Neural crest cell (in vitro differentiated cells): ENCODE data around the gene KHDC3L. TPM values are rescaled to one million over a fixed set of nuclear protein-coding genes. Genes with fewer than 3 reads are reported as not detected.

Experiments
- DNase-seq: peaks from one replicate; pipeline ENCODE4 v3.0.0; 2021; ENCODE audit warnings: low read depth, mixed read lengths, low spot score
- H3K27ac Mint-ChIP-seq: one replicate; pipeline ENCODE4 v1.8.0; 2021; ENCODE audit warnings: mild to moderate bottlenecking, mixed read lengths; ENCODE audit not compliant: unreplicated experiment
- H3K27me3 Mint-ChIP-seq: 2 replicates; pipeline ENCODE4 v1.8.0; 2021; ENCODE audit warnings: low read depth, mild to moderate bottlenecking, mixed read lengths
- H3K36me3 Mint-ChIP-seq: 2 replicates; pipeline ENCODE4 v1.8.0; 2021; ENCODE audit warnings: low read depth, mild to moderate bottlenecking, mixed read lengths
- H3K4me1 Mint-ChIP-seq: 2 replicates; pipeline ENCODE4 v1.8.0; 2021; ENCODE audit warnings: mixed read lengths
- H3K4me3 Mint-ChIP-seq: one replicate; pipeline ENCODE4 v1.8.0; 2021; ENCODE audit warnings: mild to moderate bottlenecking, mixed read lengths
- H3K9me3 Mint-ChIP-seq: 2 replicates; pipeline ENCODE4 v1.8.0; 2021; ENCODE audit warnings: mixed read lengths
- CTCF ChIP-seq: fragments of 200-600 bp; sonication (generic); conservative IDR thresholded peaks from 2 replicates; pipeline ENCODE4 v1.5.0; 2021; ENCODE audit warnings: antibody characterized with exemption, mild to moderate bottlenecking
- long read RNA-seq: library from polyadenylated mRNA; unstranded; transcript quantifications from one replicate; pipeline ENCODE4 v2.0.0, GENCODE V29; 2020
- total RNA-seq: library from RNA; stranded (reverse); gene quantifications from 2 replicates; pipeline ENCODE4 v1.2.1, GENCODE V29; 2021

Gene KHDC3L, protein sequence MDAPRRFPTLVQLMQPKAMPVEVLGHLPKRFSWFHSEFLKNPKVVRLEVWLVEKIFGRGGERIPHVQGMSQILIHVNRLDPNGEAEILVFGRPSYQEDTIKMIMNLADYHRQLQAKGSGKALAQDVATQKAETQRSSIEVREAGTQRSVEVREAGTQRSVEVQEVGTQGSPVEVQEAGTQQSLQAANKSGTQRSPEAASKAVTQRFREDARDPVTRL
- not detected in 2 replicates for total RNA-seq
- long read RNA-seq: 0 reads

GRCh38 chr6:73362358-73362757 lies at the start of gene KHDC3L:
KHDC3L (plus strand) TSS chr6:73362658; CDS start chr6:73362730, 72 bp downstream.
- peak within 1 kb of the TSS; percentile 3 for H3K27ac Mint-ChIP-seq
- no peak for TF ChIP-seq CTCF
- no peaks in the 10 kb centered on the region for H3K36me3 Mint-ChIP-seq
- H3K9me3 Mint-ChIP-seq: no peaks in the 10 kb centered on the region
- DNase-seq: no peak
- no peaks in the 10 kb centered on the region for H3K27me3 Mint-ChIP-seq
- H3K4me3 Mint-ChIP-seq: no peak within 1 kb of the TSS
- no peaks in the 10 kb centered on the region for H3K4me1 Mint-ChIP-seq

GRCh38 chr6:73314577-73315492 lies 47.6 kb upstream of the KHDC3L start:
- Mint-ChIP-seq H3K4me3 (no peak overlapping the region), H3K9me3 (peaks cover 17% of the 10 kb centered on the region), H3K27me3 (no peaks in the 10 kb centered on the region), H3K27ac (no peak overlapping the region), H3K4me1 (peaks cover 14% of the 10 kb centered on the region), H3K36me3 (peaks cover 26% of the 10 kb centered on the region)
- no peak for DNase-seq
- TF ChIP-seq CTCF: no peak

DNA sequence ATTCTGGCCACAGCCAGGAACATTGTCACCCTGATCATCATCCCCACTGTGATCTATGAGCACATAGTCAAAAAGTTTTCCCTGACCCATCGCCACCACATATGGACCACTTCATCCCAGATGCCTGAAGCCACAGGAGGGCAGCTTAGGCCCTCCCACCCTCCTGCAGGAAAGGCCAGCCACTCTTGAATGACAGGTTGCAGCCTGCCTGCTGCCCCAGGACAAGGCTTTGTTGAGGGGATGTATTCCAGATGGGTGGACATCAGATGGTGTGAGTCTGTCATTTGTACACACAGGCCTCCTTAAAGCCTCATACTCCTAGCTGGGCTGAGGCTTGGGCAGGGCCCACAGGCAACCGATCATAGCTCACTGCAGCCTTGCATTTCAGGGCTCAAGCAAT lies 39.1 kb upstream of the KHDC3L start:
- Mint-ChIP-seq H3K9me3 (peaks cover 9% of the 10 kb centered on the region), H3K27ac (no peak overlapping the region), H3K4me1 (no peaks in the 10 kb centered on the region), H3K36me3 (peaks cover 3% of the 10 kb centered on the region), H3K4me3 (no peak overlapping the region), H3K27me3 (no peaks in the 10 kb centered on the region)
- no peak for TF ChIP-seq CTCF
- no peak for DNase-seq

- Mint-ChIP-seq H3K27me3 (peaks cover 10% of the 10 kb centered on the region), H3K36me3 (no peaks in the 10 kb centered on the region), H3K9me3 (peaks cover 3% of the 10 kb centered on the region), H3K4me1 (no peaks in the 10 kb centered on the region), H3K27ac (no peak overlapping the region), H3K4me3 (no peak overlapping the region)
- no peak for TF ChIP-seq CTCF
- DNase-seq: no peak
Observed at GRCh38 chr6:73325656-73326055, 36.8 kb upstream of the KHDC3L start.

DNA sequence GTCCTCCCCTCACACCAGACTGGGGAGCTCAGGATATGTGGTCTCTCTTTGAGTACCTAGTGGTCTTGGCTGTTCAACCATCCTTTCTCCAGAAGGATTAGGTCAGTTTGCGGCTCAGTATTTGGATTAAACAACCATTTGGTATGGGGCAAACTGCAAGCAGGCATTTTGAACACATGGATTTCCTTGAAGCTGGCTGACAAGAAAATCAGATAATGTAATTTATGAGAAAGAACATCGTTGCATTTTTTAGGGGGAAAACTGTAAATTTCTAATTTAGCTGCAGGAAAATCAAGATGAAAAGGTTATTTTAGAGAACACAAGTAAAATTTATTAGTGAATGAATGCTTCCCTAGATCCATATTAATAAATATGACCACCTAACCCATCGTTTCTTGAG lies 33.7 kb upstream of the KHDC3L start:
- no peaks in the 10 kb centered on the region for H3K36me3 Mint-ChIP-seq
- H3K27me3 Mint-ChIP-seq: peaks cover 19% of the 10 kb centered on the region
- H3K27ac Mint-ChIP-seq: no peak overlapping the region
- H3K4me3 Mint-ChIP-seq: no peak overlapping the region
- no peak for TF ChIP-seq CTCF
- no peaks in the 10 kb centered on the region for H3K9me3 Mint-ChIP-seq
- H3K4me1 Mint-ChIP-seq: no peaks in the 10 kb centered on the region
- DNase-seq: no peak
